Stimulated activated CD4-positive, alpha-beta T cell treated with anti-CD3 and anti-CD28 coated beads, Interleukin-15, amount 100 ng/mL, for 48 hours (primary cell): ENCODE results near the gene CGB5.
A peak's percentile ranks its signal among the peaks of the same experiment; 100 is the strongest.
"Not testable (repeated sequence)": the region's sequence is repeated elsewhere in the genome, so short reads cannot be mapped to it uniquely, and the experiment has no call there.

Experiments
- DNase-seq, 2 donors: peaks; one replicate each; pipeline ENCODE4 v3.0.0-alpha.2; 2020; ENCODE audit warnings: low read depth in 2 of 2

Gene CGB5

DNA sequence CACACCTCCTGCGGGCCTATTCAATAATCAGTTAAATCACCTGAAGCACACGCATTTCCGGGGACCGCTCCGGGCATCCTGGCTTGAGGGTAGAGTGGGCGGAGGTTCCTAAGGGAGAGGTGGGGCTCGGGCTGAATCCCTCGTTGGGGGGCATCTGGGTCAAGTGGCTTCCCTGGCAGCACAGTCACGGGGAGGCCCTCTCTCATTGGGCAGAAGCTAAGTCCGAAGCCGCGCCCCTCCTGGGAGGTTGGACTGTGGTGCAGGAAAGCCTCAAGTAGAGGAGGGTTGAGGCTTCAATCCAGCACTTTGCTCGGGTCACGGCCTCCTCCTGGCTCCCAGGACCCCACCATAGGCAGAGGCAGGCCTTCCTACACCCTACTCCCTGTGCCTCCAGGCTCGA lies at the start of gene CGB5:
CGB5 (plus strand) TSS at position 301 of the 400 bp plus-strand sequence. CDS start 362 bp downstream, outside the sequence.
- DNase-seq: not testable (repeated sequence)

DNA sequence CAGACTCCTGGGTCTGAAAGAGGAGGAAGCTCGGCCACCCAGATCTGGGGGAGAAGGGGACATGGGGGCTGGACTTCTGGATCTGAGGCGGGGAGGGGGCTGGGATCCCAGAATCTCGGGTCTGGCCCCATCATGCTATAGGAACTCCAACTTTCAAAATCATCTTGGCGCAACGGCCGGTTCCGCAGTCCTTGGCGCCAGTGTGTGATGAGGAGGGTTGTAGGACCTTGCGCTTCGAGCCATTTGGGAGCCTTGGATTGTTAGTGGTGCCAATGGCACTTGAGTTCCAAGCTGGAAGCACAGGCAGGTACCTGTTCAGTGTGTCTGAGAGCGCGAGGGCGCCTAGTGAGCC lies 49.6 kb upstream of the CGB5 start:
- no peak for DNase-seq

DNA sequence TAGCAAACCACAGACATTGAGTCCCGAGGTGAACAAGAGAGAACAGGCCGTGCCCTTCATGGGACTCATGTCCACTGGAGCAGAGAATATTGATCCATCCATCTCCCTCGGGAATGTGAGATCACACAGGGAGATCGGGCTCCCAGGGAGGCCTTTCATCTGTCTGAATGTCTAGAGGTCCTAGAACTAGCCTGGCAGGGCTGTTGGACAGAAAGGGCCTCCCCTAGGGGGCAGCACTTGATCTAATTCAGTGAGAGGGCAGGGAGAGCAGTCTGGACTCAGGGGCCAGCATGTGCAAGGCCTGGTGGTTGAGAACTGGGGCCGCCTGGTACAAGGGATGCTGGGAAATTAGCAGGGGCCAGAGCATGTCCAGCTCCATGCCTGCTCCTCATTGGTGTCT lies 45.7 kb upstream of the CGB5 start:
- peak in 1 of 2 donors; percentile 52 for DNase-seq

DNA sequence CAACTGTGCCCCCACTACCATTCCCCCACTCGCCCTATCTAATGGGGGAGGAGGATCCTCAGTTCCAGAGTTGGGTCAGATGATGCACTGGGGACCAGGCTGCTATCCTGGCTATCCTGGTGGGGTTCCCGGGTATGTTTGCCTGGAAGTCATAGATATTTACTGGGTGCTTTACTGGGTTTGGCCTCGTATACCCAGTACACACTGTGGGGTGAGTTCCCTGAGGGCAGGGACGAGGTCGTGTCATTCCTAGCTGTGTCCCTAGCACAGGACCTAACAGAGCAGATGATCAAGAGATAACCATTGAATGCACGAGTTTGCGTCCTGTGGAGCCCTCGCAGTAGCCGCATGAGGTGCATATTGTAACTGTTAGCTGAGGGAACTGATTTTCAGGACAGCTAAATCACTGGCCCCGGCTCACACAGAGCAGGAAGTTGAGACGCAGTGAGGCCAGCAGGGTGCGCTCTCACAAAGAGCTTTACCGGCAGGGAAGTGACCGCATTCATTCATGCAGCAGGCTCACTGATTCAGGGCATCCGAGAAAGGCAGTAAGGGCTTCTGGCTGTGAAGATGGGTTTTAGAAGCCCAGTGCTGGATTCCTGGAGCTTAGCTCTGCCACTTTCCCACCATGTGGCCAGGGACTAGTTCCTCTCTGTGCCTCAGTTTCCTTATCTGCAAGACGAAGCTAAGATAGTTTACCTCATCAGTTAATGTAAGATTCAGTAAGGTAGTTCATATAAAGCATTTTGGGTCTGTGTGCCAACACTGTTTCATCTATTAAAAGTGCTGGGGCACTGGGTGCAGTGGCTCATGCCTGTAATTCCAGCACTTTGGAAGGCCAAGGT lies 43.9 kb upstream of the CGB5 start:
- DNase-seq: peak in 1 of 2 donors; percentile 72

DNA sequence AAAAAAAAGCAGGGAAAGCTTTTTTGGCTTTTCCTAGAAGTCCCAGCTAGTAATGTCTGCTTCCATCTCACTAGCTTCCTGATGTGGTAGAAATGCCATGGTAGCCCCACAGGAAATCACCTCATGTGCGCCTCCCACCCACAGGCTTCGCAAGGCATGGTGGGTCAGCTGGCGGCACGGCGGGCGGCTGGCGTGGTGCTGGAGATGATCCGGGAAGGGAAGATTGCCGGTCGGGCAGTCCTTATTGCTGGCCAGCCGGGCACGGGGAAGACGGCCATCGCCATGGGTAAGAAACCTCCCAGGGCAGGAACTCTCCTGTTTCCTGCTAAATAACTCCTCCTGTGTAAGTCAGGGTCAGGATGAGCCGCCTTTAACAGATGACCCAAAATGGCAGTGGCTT lies 39.5 kb upstream of the CGB5 start:
- no peak for DNase-seq

DNA sequence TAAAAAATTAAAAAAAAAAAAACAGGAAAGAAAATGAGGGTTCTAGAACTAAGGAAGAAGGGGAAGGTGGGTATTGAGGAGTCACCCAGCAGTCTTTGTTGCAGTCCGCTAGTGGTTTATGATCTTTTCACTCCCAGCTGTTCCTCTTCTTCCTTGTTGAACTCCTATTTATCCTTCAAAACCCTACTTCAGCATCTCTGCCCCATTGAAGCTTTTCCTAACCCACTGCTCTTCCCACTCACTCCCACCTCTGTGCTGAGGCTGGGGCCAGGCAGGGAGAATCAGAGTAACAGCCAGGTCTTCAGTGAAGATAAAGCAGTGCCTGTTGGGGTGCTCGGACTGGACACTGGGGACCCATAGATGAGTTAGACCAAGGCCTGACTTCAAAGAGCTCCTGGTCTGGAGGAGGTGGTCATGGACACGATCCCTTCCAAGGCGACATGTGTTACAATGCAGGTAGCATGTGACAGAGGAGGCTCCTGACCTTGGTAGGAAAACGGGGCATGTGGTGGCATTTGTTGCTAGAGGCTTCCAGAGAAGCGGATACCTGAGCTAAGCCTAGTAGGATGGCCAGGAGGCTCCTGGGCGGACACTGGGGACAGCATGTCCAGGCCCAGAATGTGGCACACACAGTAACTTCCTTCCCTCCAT lies 38.6 kb upstream of the CGB5 start:
- no peak for DNase-seq

DNA sequence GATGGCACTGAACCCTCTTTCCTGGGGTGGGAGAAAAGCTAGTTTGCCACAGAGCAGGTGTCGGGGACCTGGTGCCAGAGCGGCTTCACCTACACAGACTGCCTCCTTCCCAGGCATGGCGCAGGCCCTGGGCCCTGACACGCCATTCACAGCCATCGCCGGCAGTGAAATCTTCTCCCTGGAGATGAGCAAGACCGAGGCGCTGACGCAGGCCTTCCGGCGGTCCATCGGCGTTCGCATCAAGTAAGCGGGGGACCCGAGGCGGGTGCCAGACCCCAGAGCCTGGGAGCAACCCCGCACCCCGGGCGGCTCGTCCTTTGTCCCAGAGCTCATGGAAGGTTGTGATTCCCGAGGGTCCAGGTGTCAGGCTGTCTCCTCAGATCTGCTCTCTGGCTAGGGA lies 36.7 kb upstream of the CGB5 start:
- DNase-seq: no peak

DNA sequence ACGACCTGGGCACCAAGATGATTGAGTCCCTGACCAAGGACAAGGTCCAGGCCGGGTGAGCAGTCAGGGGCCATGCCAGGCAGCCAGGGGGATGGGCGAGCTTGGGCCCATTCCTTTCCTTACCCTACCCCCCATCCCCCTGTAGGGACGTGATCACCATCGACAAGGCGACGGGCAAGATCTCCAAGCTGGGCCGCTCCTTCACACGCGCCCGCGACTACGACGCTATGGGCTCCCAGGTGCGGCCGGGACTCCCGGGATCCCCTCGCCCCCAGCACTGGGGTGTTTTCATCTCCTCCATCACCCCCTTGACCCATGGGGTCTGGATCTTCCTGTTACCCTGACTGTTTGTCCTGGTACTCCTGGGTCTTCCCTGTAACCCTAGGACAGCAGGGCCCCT lies 33.8 kb upstream of the CGB5 start:
- DNase-seq: no peak

DNA sequence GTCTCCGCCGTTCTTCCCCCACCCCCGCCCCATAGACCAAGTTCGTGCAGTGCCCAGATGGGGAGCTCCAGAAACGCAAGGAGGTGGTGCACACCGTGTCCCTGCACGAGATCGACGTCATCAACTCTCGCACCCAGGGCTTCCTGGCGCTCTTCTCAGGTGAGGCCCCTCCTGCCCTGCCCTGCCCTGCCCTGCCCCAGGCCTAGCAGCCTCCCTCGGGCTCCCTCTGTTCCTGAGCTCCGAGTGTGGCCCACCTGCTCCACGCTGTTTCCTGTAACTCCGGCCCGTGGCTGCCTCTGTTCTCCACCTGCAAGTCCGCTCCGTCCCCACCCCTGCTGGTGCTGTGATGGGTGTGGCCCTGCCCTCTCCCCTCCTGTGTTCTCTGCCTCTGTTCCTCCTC lies 33.2 kb upstream of the CGB5 start:
- DNase-seq: no peak

DNA sequence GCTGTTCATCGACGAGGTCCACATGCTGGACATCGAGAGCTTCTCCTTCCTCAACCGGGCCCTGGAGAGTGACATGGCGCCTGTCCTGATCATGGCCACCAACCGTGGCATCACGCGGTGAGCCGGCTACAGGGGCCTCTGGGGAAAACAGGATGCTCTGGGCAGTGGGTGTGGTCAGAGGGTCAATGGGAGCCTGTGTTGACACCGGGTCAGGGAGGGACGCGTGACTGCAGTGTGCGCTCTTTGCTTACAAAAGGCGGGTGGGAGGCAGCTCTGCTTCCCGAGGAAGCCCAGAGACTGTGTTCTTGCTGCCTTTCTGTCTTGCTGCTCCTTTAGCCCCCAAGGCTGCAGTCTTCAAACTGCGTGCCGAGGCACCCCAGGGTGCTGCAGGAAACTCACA lies 32.5 kb upstream of the CGB5 start:
- DNase-seq: no peak

DNA sequence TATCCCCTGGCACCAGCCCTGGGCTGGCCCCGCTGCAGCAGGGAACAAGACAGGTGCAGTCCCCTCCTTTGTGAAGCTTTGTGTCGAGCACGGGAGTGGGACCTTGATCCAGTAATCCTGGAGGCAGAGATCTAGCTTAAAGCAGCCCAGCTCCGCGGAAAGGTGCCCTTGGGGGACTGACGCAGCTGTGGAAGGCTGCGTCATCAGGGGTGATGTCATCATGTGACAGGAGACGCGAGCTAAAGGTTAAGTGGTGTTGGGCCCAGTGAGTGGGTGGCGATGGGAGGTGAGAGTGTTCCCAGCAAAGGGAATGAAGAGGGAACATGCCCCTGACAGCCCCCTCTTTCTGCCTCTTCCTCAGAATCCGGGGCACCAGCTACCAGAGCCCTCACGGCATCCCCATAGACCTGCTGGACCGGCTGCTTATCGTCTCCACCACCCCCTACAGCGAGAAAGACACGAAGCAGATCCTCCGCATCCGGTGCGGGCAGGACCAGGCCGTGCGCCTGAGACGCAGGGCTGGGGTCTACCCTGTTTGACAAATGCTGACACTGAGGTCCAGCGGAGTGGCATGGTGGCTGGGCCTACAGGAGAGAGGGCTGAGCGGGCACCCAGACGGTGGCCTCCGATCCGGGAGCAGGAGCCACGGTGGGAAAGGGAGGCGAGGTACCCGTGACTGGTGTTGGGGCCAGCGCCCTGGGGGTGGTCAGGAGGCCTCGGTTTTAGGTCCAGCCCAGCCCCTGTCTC lies 29.4 kb upstream of the CGB5 start:
- DNase-seq: no peak

DNA sequence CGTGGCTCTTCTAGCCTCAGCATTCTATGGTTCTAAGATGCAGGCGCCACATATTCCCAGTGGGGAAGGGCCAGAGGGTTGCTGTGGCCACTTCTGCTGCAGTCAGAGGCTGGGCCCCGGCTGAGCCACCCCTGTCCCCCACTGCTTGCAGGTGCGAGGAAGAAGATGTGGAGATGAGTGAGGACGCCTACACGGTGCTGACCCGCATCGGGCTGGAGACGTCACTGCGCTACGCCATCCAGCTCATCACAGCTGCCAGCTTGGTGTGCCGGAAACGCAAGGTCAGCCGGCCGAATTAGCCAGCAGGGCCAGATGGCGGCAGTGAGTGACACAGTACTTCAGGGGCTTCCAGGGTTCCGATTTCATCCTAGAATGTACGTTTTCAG lies 28.8 kb upstream of the CGB5 start:
- DNase-seq: no peak

DNA sequence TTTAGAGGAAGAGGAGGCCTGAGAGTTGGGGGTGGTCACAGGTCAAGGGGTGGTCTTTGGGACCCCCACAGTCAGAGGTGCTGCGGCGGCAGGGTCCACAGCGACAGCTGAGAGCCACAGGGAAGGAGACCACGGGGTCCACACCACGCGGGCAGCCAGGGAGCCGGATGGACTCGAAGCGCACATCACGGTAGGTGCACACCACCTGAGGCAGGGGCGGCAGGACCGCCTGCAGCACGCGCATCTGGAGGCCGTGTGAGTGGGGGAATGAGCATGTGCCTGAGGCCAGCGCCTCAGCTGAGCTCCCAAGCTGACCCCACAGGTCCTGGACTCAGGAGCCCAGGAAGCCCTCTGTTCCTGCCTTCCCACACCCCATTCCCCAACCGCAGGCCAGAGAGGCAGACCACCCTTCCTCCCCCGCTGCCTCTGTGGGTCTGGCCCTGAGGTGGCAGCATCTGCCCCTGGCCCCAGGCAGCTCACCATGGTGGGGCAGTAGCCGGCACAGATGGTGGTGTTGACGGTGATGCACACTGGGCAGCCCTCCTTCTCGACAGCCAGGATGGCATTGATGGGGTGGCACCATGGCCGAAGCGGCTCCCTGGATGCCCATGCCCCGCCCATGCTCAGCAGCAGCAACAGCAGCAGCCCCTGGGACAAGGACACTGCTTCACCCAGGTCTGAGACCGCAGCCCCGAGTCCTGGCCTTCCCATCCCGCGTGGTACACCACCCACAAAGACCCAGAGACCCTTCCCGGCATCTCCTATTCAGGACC lies 27.4 kb upstream of the CGB5 start:
- DNase-seq: no peak

DNA sequence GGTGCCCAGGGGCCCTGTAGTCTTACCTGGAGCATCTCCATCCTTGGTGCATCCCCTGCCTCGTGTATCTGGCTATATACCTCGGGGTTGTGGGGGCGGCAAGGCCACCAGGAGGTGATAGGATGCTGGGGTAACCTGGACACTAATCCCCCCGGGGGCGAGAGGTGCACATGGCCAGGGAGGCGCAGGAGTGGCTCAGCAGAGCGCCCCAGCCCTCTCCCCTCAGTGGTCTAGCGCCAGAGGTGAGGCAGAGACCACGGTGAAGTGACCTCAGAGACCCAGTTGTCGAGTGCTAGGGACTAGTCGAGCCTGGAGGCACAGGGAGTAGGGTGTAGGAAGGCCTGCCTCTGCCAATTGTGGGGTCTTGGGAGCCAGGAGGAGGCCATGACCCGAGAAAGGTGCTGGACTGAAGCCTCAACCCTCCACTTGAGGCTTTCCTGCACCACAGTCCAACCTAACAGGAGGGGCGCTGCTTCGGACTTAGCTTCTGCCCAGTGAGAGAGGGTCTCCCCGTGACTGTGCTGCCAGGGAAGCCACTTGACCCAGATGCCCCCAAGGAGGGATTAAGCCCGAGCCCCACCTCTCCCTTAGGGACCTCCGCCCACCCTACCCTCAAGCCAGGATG lies 26.5 kb upstream of the CGB5 start, which contains the start of gene LHB:
LHB (minus strand) TSS at position 51 of the 625 bp plus-strand sequence; CDS start at position 41, 10 bp downstream.
- DNase-seq: no peak

DNA sequence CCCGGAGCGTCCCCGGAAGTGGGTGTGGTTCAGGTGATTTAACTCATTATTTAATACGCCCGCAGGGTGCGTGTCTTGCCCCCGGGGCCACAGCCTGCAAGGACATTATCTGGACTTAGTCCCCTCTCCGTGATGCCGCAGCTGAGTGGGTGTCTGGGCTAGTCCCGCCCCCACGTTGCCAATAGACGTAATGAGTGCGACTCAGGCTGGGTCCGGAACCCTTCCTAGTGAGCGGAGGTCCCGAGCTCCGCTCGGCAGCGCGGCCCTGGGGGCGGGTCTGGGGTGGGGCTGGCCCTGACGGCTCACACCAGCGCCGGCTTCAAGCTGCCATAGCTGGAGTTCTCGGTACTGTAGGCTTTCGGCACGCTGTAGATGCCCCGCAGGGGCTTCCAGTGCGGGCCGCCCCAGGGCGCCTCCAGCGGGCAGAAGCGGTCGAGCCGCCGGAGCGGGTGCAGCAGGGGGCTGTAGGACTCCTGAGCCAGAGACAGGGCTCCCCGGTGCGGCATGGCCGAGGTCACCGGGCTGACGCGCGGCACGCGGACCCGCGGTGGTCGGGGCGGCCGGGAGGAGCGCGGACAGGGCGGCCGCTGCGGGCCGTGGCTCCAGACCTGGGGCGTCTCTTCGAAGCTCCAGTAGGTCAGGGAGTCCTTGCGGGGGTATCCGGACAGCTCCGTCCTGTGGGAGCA lies 25.8 kb upstream of the CGB5 start:
- DNase-seq: peak in 1 of 2 donors; percentile 46

DNA sequence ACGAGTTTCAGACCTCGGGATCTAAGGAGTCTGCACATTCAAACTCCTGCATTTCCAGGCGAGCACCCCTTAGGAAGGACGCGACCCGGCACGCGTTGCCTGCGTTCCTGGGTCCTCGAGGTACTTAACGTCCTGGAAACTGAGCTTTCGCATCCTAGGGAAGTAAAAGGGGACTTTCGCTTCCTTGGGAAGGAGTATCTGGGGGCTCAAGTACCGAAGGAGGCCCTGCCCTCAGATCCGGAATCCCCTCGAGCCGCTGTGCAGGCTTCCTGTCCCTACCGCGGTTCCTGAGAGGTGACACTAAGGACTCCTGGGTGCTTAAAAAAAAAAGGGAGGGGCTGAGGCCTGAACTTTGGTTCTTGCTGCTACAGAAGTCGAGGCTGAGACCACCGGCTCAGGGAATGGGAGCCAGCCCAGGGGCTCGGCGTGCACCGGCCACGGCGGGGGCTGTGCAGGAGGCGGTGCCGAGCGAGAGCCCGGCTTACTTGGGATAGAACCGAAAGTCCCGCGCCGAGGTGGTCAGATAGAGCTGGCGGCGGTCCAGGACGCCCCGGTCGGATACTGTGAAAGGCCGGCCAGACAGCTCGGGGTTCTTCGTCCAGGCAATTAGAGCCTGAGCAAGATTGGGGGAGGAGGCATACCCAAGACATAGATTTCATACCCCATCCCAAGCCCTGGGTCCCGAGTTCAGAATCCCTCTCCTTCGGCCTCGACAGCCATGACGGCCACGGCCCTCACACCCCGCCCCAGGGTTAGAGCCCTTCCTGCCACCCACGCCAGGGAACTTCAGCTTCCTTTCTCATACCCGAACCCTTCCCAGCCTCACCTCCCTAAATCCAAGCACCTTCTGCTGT lies 25.0 kb upstream of the CGB5 start:
- DNase-seq: not testable (repeated sequence)

DNA sequence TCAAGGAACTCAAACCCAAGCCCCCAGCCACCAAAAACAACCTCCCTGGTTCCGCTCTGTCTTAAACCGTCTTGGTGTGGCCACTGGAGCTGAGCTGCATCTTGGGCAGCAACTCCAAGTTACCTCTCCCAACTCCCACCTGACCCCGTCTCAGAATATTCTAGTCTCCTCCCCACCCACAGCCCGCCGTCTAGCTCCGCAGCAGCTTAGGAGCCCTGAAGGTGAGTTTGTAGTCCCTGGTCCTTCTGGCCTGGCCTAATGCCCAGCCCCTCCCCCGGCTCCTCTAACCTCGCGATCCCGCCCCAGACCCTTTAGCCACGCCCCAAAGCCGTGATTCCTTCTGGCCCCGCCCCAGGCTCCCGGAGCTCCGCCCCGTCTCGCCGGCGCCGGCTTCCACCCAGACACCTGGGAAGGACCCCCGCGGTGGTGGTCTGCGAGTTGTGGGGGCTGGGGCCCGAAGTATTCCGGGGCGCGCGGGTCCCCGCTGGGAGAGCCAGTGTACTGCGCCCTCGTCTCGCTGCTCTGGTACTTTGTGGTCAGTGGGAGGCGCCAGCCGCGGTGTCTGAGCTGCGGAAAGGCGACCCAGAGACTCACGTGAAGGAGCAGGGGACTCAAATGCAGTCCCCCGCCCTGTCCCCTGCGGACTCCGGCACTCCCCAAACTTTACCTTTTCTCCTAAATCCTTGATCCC lies 24.3 kb upstream of the CGB5 start:
- peak; percentile 47 to 61 for DNase-seq

DNA sequence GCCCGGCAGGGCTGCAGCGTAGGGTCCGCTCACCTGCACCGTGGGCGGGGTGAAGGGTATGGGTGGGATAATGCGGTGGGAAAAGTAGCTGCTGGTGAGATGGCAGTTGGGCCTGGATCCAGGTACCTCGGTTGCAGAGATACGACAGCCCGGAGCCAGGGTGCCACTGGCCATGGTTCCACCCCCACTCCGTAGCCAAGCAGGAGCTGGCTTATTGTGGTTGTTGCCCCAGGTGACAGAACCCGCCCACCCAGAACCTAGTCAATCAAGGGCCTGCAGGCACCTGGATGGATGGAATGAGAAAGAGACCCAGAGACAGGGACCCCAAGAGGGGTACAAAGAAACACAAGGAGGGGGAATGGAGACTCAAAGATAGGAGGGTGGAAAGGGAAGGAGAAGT lies 23.3 kb upstream of the CGB5 start:
- no peak for DNase-seq
